HepG2 (cell line): Measurements from ENCODE around the gene ZSCAN31. TPM values are rescaled to one million over a fixed set of nuclear protein-coding genes. Genes with fewer than 3 reads are reported as not detected.

Experiments used
- DPF2 ChIP-seq: sonication (generic); formaldehyde crosslinking; IDR thresholded peaks from 2 replicates; pipeline ENCODE4 v1.4.0; 2020; ENCODE audit warnings: mild to moderate bottlenecking, low read depth, missing genetic modification reagents, borderline replicate concordance
- FOXA1 ChIP-seq, 2 experiments: fragments of 450-650 bp in 1 of 2; sonication (generic) in 1 of 2; formaldehyde crosslinking in 1 of 2; IDR thresholded peaks; 2 replicates each; pipeline versions ENCODE4 v1.4.0 to v1.6.1; 2016 to 2020; ENCODE audit warnings: missing genetic modification reagents in 1 of 2
- LRRFIP1 ChIP-seq: sonication (generic); formaldehyde crosslinking; conservative IDR thresholded peaks from 2 replicates; pipeline ENCODE4 v1.4.0; 2020; ENCODE audit warnings: missing genetic modification reagents
- NFE2 ChIP-seq: sonication (generic); formaldehyde crosslinking; IDR thresholded peaks from 2 replicates; pipeline ENCODE4 v1.4.0; 2020; ENCODE audit warnings: missing genetic modification reagents
- PBX3 ChIP-seq: sonication (generic); formaldehyde crosslinking; IDR thresholded peaks from 2 replicates; pipeline ENCODE4 v1.8.1; 2023; ENCODE audit warnings: missing genetic modification reagents, inconsistent platforms, borderline replicate concordance
- PRDM10 ChIP-seq: sonication (generic); formaldehyde crosslinking; IDR thresholded peaks from 2 replicates; pipeline ENCODE4 v1.4.0; 2020; ENCODE audit warnings: low read depth, missing genetic modification reagents
- PRPF4 ChIP-seq: fragments of 200-400 bp; formaldehyde crosslinking; IDR thresholded peaks from 2 replicates; pipeline ENCODE4 v1.6.1; 2016; ENCODE audit warnings: low read length, low read depth; ENCODE audit not compliant: poor library complexity, severe bottlenecking
- REXO4 ChIP-seq: sonication (generic); formaldehyde crosslinking; IDR thresholded peaks from 2 replicates; pipeline ENCODE4 v1.8.0; 2022; ENCODE audit warnings: missing genetic modification reagents, mild to moderate bottlenecking, borderline replicate concordance
- RXRB ChIP-seq: IDR thresholded peaks from 2 replicates; pipeline ENCODE4 v1.6.1; 2016; ENCODE audit warnings: borderline replicate concordance, missing genetic modification reagents, missing compliant biosample characterization
- SALL1 ChIP-seq: sonication (generic); formaldehyde crosslinking; IDR thresholded peaks from 2 replicates; pipeline ENCODE4 v1.8.0; 2022; ENCODE audit warnings: mild to moderate bottlenecking, missing genetic modification reagents
- SIX4 ChIP-seq: sonication (generic); formaldehyde crosslinking; IDR thresholded peaks from 2 replicates; pipeline ENCODE4 v1.4.0; 2020; ENCODE audit warnings: missing genetic modification reagents
- U2AF2 ChIP-seq: fragments of 200-400 bp; formaldehyde crosslinking; IDR thresholded peaks from 2 replicates; pipeline ENCODE4 v1.6.1; 2017; ENCODE audit warnings: low read depth, mild to moderate bottlenecking, low read length
- ZBTB39 ChIP-seq: sonication (generic); formaldehyde crosslinking; IDR thresholded peaks from 2 replicates; pipeline ENCODE4 v1.5.0; 2020; ENCODE audit warnings: missing genetic modification reagents
- ZNF232 ChIP-seq: sonication (generic); formaldehyde crosslinking; IDR thresholded peaks from 2 replicates; pipeline ENCODE4 v1.4.0; 2020; ENCODE audit warnings: missing genetic modification reagents, borderline replicate concordance
- ZNF34 ChIP-seq: sonication (generic); formaldehyde crosslinking; IDR thresholded peaks from 2 replicates; pipeline ENCODE4 v1.4.0; 2020; ENCODE audit warnings: mild to moderate bottlenecking, missing genetic modification reagents, borderline replicate concordance
- ZNF576 ChIP-seq: sonication (generic); formaldehyde crosslinking; IDR thresholded peaks from 2 replicates; pipeline ENCODE4 v1.4.0; 2020; ENCODE audit warnings: mild to moderate bottlenecking, missing genetic modification reagents
- ZNF790 ChIP-seq: sonication (generic); formaldehyde crosslinking; IDR thresholded peaks from 2 replicates; pipeline ENCODE4 v1.8.0; 2022; ENCODE audit warnings: missing genetic modification reagents, mild to moderate bottlenecking, borderline replicate concordance
- ZNF800 ChIP-seq: sonication (generic); formaldehyde crosslinking; IDR thresholded peaks from 2 replicates; pipeline ENCODE4 v1.4.0; 2020; ENCODE audit warnings: missing genetic modification reagents
- polyA plus RNA-seq, 8 experiments: library from polyadenylated mRNA; depleted of rRNA in 3 of 8; stranded (reverse) in 7 of 8; unstranded in 1 of 8; fragments of >200 nt; fragmentation: Illumina TruSeq in 4 of 8; extraction: Trizol in 4 of 8; gene quantifications; 2 replicates each; pipeline versions ENCODE4 v1.2.1 to v1.2.3, GENCODE V29; 2011 to 2016; ENCODE audit warnings: low read depth in 4 of 8, missing spikeins in 1 of 8, mixed read lengths in 1 of 8; ENCODE audit not compliant: insufficient read depth in 1 of 8
- total RNA-seq, 5 experiments: library from RNA; depleted of rRNA; stranded (reverse); fragments of >200 nt; fragmentation: Illumina TruSeq; extraction: Trizol; gene quantifications; 2 replicates each; pipeline ENCODE4 v1.2.3, GENCODE V29; 2016; ENCODE audit warnings: low read depth in 1 of 5

ZSCAN31 gene
- total and polyA plus RNA-seq, 2 of the 13 experiments (the other 11 are each of a cell fraction or from before 2014, with no cell fraction given) = 5.3 to 6.2 TPM

GRCh38 chr6:28345201-28345600 lies 9.3 kb upstream of the ZSCAN31 start (continued):
- no peak for TF ChIP-seq PRDM10 (CRISPR knock-in tag)
- no peak for TF ChIP-seq ZNF800
- TF ChIP-seq PBX3 = no peak
- no peak for TF ChIP-seq ZNF34 (CRISPR knock-in tag)
- no peak for TF ChIP-seq REXO4 (CRISPR knock-in tag)
- TF ChIP-seq FOXA1 (IDR thresholded peaks at IDR 0.05) = no peak
- peak; percentile 90 for TF ChIP-seq FOXA1 (CRISPR knock-in tag; IDR thresholded peaks at IDR 0.05)
- no peak for TF ChIP-seq DPF2
- no peak for TF ChIP-seq ZBTB39 (CRISPR knock-in tag)
- peak; percentile 58; the same call in 1 of the 2 replicates for TF ChIP-seq RXRB (CRISPR knock-in tag)
- TF ChIP-seq SIX4 (CRISPR knock-in tag) = no peak
- peak; percentile 72; the same call in 1 of the 2 replicates for TF ChIP-seq ZNF232 (CRISPR knock-in tag)
- no peak for TF ChIP-seq PRPF4
- peak; percentile 73 for TF ChIP-seq SALL1 (CRISPR knock-in tag)
- no peak for TF ChIP-seq ZNF790 (CRISPR knock-in tag)
- no peak for TF ChIP-seq NFE2
- TF ChIP-seq ZNF576 (CRISPR knock-in tag) = no peak
- TF ChIP-seq U2AF2 = no peak
- no peak for TF ChIP-seq LRRFIP1 (CRISPR knock-in tag)
